Thyroid gland (tissue), 4 donors: ENCODE data around the gene GNG14.

Source experiments
- POLR2A ChIP-seq, 2 donors: fragments of 450-650 bp; IDR thresholded peaks; one replicate each; pipeline ENCODE4 v1.6.1; 2017; ENCODE audit warnings: antibody characterized with exemption in 2 of 2, mild to moderate bottlenecking in 2 of 2, moderate library complexity in 1 of 2
- TF ChIP-seq, protein P1 (sequence below), 6 experiments: fragments of 200-600 bp in 3 of 6; fragments of 450-650 bp in 3 of 6; sonication (generic) in 3 of 6; IDR thresholded peaks; one replicate each; pipeline ENCODE4 v1.5.1; 2016 to 2019; ENCODE audit warnings: antibody characterized with exemption in 6 of 6, mild to moderate bottlenecking in 2 of 6, inconsistent platforms in 1 of 6, moderate library complexity in 1 of 6

DNA sequence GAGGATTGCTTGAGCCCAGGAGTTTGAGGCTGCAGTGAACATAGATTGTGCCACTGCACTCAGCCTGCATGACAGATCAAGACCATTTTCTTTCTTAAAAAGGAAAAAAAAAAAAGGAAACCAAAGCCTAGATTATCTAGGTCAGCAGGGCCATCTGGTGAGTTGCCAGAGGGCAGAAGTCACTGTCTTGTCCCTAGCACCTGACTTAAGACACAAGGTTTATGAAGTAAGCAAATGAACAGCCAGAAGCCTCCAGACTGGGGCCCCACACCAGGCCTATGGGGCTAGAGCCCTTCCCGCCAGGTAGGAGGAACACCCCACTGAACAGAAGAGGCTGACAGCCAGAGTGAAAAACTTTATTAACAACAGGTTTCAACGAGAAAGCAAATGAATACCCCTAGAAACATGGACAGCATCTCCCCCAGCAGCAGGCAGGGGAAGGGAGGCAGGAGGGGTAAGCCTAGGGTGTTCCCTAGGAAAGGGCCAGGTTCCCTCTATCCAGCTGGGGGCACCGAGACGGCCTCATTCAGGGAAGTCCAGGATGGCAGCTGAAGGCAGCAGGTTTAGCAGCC is 20.0 kb upstream of the GNG14 start:
- TF ChIP-seq, protein P1, sequence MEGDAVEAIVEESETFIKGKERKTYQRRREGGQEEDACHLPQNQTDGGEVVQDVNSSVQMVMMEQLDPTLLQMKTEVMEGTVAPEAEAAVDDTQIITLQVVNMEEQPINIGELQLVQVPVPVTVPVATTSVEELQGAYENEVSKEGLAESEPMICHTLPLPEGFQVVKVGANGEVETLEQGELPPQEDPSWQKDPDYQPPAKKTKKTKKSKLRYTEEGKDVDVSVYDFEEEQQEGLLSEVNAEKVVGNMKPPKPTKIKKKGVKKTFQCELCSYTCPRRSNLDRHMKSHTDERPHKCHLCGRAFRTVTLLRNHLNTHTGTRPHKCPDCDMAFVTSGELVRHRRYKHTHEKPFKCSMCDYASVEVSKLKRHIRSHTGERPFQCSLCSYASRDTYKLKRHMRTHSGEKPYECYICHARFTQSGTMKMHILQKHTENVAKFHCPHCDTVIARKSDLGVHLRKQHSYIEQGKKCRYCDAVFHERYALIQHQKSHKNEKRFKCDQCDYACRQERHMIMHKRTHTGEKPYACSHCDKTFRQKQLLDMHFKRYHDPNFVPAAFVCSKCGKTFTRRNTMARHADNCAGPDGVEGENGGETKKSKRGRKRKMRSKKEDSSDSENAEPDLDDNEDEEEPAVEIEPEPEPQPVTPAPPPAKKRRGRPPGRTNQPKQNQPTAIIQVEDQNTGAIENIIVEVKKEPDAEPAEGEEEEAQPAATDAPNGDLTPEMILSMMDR (IDR thresholded peaks at IDR 0.05) = no peak
- TF ChIP-seq POLR2A (IDR thresholded peaks at IDR 0.05) = no peak
